GM21737 (cell line): ENCODE measurements around the gene IL1RAPL1.

ENCODE experiments used
- ATAC-seq: cut with Tn5 transposase; IDR thresholded peaks from one replicate; pipeline ENCODE4 v1.9.1; 2021; ENCODE audit warnings: mild to moderate bottlenecking, moderate library complexity; ENCODE audit not compliant: unreplicated experiment

The IL1RAPL1 gene

DNA sequence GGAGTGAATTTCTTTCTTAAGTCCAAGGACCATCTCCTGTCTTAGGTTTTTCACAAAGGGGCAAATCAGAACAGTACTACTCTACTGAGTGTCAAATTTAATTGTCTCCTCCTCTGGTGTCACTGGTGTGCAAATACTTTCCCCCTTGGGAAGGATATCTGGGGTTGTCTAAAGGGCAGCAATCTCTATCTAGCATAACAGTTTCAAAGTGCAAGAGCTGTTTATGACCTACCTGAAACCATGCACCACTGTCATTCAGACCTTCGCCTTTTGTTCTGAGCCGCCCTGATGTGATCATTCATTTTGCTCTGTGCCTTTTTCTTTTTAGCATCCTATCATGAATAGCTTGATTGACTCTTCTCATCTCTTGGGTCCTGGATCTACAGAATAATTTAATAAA, 39.3 kb downstream of the IL1RAPL1 start:
- no peak for ATAC-seq

- no peak for ATAC-seq
These were observed 40.9 kb downstream of the IL1RAPL1 start for GRCh38 chrX:28628120-28628519.

DNA sequence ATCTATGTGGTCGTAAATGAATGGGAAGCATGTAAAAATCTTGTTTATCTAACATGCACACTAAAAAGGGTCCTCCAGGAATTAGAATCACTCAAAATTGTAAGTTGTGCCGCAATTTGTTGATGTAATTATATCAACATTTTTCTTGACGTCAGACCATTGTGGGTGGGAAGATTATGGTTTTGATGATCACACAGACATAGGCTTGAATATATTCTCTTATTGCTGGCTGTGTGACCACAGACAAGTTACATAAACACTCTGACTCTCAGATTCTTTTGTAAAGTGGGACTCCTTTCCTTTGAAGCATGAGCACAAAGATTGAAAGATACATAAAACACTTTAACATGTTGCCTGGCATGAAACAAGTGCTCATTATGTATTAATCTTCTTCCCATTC, 51.5 kb downstream of the IL1RAPL1 start:
- ATAC-seq: no peak

GRCh38 chrX:28639451-28639850, 52.2 kb downstream of the IL1RAPL1 start:
- ATAC-seq: no peak

DNA sequence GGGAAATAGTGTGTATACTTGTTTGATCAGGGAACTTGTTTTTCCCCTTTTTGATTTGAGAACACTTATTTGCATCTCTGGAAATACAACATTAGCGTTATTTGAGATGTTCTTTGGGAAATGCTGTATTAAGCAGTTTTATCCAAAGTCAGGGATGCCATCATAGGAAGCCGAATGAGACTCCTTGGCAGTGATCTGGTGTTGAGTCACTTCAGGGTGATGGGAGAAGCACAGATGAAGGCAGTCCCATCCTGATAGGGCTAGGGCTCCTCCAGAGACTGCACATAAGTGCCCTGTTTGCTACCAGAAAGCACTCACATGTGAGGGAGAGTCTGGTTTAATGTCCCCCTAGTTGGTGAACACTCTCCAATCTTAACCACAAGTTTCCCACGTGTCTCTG, 62.3 kb downstream of the IL1RAPL1 start:
- no peak for ATAC-seq

DNA sequence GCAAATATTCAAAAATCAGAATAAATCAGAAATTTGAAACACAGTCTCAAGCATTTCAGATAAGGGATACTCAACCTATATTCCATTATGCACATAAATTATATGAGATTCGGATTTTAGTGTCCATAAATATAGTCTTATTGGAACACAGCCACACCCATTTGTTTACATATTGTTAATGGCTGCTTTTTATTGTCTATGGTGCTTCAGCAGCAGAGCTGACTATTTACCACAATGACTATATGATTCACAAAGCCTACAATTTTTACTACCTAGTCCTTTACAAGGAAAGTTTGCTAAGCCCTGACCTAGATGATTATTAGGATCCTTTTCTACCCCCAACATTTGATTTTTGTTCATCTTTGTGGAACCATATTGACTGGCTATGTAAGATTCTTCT, 63.9 kb downstream of the IL1RAPL1 start:
- no peak for ATAC-seq

DNA sequence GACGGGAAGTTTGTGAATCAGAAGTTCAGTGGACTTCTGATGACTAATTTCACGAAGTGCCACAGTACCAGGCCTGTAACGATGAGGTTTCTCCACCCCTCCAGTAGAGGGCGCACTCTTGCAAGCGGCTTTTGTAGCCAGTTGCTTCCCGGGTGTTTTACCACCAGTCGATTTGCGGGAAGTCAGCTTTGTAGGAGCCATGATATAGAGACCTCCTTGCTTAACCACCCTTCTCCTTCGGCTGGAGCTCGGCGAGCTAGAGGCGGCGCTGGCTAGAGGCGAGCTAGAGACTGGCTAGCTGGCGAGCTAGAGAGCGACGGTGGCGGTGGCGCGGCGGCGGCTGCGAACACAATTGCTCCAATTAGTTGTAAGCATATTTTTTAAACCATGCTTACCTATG, 72.0 kb downstream of the IL1RAPL1 start:
- ATAC-seq: no peak

DNA sequence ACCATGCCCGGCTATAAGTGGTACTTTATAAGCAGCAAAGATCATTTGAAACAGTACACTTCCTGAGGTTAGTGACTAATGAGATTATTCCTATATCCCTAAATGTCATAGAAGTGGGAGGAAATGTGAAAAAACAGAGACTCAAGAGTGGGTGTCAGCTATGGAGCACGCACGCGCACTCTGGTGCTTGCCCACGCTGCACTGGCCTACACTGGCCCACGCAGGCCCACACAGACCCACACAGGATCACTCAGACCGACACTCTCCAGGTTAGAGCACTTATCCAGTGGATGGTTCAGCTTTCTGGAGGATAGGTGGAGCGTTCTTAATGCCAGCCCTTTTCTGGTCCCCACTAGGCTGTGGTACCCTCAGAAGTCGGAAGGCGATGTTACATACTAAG, 78.5 kb downstream of the IL1RAPL1 start:
- ATAC-seq: no peak

GRCh38 chrX:28668303-28668702, 81.1 kb downstream of the IL1RAPL1 start:
- no peak for ATAC-seq

DNA sequence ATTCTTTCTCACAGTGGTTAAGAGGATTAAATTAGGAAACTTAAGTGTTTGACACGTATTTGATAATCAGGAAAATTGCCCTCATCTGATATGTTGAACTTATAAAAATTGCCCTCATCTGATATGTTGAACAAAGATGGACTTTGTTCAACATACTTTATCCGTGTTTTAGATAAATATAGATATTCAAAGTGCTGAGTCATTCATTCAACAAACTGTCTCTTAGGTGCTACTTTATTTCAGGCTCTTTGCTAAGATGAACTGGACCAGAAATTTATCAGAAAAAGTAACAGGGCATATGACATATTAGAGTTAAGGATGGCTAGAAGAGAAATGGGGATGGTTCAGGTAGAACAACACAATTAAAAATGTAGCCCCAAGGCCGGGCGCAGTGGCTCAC, 81.7 kb downstream of the IL1RAPL1 start:
- ATAC-seq: no peak

DNA sequence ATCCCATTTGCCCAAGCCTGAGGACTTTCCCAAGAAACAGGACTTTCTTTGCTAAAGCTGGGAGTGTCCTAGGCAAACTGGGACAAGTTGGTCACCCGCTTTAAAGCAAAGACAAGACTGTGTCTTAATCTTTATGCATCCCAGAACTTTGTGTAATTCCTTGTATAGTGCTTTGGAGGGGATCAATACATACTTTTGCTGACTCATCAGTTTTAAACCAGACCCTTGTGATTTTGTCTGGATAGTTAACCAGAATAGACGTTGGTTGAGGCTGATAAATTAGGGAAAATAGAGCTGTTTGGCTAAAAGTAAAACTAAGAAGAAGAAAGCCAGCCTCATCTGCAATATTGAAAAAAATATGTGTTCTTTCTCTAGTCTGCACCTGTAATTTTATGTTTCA, 82.8 kb downstream of the IL1RAPL1 start:
- no peak for ATAC-seq

GRCh38 chrX:28675173-28675572, 87.9 kb downstream of the IL1RAPL1 start:
- ATAC-seq: no peak

GRCh38 chrX:28693101-28693500, 105.9 kb downstream of the IL1RAPL1 start:
- no peak for ATAC-seq

GRCh38 chrX:28697732-28698131, 110.5 kb downstream of the IL1RAPL1 start:
- no peak for ATAC-seq

- ATAC-seq: no peak
These were observed 114.0 kb downstream of the IL1RAPL1 start for GRCh38 chrX:28701222-28701621.

- ATAC-seq: no peak
These were observed 119.7 kb downstream of the IL1RAPL1 start for GRCh38 chrX:28706964-28707363.

DNA sequence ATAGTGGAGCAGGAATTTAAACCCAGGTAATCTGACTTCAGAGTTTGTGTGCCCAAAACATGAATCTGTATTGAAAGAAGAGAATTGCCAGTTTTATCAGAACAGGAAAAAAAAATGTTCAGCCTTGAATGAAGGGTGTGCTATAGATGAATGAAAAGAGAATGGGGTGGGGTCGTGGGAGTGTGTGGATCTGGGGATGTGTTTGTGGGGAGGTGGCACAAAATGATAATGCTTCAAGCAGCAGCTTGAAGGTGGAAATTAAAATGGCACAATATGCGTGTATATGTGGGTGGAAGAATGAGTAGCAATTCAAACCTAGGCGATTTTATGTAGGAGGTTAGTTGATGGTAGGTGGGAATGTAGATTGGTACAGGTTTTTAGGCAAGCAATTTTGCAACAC, 122.2 kb downstream of the IL1RAPL1 start:
- no peak for ATAC-seq

- ATAC-seq: no peak
These were observed 130.6 kb downstream of the IL1RAPL1 start for GRCh38 chrX:28717864-28718263.

- no peak for ATAC-seq
These were observed 131.2 kb downstream of the IL1RAPL1 start for GRCh38 chrX:28718450-28718849.

GRCh38 chrX:28719620-28720019, 132.4 kb downstream of the IL1RAPL1 start:
- ATAC-seq: no peak

GRCh38 chrX:28752330-28752729, 165.1 kb downstream of the IL1RAPL1 start:
- no peak for ATAC-seq

DNA sequence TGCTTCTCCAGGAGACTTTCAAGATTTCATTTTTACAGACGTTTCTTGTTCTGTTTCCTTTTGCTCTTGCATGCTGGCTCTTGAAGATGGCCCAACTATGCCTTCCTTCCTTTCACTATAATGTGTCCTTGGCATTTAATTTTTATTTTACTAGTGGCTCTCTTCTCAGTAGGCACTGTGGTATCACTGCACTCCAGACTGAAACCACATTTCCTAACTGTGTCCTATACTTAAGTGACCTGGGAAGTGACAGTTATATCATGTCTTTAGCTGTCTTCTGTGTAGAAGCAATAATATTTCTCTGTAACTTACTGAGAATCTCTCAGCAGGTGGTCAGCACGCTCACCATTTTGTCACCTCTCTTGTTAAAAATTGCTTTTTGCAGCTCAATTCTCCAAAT, 168.9 kb downstream of the IL1RAPL1 start:
- ATAC-seq: no peak

DNA sequence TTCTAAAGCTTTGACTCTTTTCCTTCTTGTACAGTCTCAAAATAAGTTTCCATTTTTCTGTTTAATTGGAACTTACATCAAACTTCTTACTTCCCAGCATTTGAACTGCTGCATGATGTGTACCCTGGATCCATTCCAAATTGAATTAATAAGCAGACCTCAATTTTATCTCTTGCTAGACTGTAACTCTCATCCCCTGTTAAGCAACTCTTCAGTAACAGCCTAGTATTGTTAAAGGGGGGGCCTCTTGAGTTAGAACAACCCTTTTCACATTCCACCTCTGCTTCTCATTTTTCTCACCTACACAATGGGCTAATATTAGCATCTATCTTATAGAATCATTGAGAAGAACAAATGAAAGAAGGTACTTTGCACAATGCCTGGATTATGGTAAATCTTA, 169.4 kb downstream of the IL1RAPL1 start:
- ATAC-seq: no peak

GRCh38 chrX:28757290-28757689, 170.0 kb downstream of the IL1RAPL1 start:
- ATAC-seq: no peak
